Measurements from ENCODE around the gene CALCR.
"Not testable (repeated sequence)": the region's sequence is repeated elsewhere in the genome, so short reads cannot be mapped to it uniquely, and the experiment has no call there.

The CALCR gene

DNA sequence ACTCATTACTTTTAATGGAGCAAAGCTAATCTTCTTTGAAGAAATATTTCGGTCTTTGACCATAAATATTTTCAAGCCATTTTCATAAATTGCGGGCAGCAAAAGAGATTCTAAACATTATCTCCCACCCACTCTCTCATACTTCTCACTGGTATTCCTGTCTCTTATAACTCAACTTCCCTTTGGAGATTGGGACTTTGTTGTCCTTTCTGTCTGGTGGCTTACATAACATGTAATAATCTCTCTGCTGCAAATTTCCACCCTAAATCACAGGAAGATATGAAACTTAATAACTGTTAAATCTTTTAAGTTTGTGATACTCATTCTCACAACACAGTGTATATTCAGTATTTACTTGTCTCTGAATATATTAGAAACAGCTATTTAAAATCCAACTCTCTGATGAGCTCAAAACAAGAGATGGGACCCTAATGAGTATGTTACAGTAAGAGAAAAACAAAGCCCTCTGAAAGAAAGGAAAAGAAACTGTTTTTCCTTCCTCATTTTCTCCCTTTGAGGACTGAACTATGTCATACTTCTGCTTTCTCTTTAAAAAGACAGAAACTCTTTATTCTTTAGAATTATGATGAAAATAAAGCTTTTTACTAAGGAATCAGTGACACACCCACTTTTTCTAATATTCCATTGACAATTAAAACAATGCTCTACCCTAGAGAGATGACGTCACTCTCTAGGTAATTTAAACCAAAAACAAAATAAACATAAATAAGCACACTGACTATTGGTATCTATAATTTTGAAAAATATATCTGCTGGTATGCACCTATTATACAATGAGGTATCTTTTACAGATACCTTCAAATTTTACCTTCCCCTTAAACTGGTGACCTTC lies 14.7 kb downstream of the CALCR start:
- peak; percentile 49 for DNase-seq (ENCODE audit: low spot score)

DNA sequence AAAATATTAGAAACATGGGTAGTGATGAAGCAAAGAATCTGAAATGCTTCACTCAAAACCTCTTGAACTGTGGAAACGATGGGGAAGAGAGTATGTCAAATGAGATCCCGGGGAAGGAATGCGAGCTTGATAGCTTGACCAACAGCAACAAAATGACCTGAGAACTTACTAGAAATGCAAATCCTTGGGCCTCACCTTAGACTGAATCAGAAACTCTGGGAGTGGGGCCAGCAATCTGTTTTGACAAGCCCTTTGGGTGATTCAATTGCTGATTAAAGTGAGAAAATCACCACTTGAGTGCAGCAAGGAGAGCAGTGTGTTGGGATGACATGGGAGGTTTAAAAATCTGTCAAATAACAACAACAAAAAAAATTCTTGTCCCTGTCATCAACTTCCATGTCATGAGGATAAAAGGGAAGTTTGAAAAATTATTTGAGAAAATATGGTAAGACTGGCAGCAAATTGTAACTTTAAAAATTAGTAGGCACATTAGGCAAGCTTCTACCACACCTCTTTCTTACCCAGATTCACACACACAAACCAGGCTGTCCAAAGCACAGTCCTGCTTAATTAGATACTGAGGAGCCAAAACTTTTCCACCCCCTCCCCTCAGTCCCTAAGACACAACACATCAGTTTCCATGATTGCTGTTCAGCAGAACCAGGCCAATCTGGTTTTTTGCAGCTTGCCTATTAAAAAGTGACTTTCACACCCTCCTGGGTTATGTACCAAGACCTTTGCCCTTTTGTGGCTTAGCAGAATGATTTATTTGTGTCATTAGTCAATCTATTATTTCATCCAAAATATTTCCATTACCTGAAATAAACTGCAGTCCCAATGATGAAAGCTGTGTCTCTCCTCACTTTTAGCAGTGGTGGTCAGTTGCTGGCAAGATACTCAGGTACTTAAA lies 15.6 kb downstream of the CALCR start:
- no peak for DNase-seq (ENCODE audit: low spot score)

DNA sequence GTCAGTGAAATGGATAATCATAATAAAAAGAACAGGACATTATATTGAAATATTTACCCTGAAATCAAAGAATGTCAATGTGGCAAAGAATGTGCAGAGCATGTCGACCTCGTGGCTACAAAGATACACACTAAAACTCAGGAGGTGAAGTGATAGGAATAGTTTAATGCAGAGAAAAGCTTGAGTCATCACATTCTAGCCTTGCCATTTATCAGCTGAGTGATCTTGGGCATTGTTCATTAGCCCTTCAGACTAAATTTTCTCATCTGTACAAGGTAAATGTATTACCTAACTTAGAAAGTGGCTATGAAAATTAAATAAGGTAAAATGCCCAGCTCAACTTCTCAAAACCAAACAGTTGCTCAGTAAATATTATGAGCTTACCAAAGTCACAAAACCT lies 22.6 kb downstream of the CALCR start:
- DNase-seq (ENCODE audit: low spot score) = no peak

DNA sequence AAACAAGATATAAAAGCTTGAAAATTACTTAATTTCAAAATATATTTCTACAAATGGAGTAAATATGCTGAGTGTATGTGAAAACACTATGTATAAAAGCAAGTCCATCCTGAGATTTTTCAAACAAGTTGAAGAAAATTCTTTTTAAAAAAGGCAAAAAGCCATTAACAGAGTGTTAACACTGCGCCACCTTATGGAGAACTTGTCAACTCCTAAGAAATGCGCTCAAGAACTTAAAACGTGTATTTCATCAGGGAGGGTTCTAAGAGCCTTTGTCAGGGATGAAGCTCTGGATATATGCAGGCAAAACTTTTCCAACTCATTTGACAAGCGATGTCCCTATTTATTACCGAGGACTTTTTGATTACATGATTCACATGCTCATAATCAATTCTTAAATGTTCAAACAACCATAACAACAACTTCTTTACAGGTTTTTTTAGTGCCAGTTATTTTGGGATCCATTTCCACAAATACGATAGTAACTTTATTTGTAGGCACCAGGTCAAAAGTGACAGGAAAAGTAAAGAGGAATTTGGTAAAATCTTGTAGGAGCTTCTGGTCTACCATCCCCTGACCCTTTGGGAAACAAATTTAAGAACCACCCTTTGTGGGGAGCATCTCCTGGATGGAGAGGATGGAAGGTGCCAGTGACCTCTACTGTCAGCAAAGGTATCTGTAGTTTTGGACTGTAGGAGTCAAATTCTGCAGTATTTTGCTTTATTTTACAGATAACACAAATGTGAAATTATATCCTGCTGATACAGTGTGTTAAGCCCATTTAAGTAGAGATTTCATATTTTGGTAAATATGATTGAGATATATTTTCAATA lies 23.2 kb downstream of the CALCR start:
- peak; percentile 78 for DNase-seq (ENCODE audit: low spot score)

DNA sequence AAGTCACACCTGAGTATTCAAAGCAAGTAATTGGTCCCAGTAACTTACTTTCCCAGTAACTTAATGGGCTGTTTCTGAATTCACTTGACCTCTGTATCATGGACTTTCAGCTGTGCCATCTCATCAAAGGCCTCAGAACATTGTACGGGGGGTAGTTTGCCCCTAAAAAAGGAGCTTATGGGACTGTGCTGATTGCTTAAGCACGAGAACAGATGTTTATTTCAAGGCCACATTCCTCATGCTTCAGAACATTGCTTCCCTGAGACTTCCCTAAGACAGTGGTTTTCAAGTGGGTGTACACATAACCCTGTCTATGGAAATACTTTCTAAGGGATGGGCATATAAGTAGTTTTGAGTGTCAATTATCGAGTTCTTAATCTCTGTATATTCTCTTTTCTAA lies 26.8 kb downstream of the CALCR start:
- no peak for DNase-seq (ENCODE audit: low spot score)

DNA sequence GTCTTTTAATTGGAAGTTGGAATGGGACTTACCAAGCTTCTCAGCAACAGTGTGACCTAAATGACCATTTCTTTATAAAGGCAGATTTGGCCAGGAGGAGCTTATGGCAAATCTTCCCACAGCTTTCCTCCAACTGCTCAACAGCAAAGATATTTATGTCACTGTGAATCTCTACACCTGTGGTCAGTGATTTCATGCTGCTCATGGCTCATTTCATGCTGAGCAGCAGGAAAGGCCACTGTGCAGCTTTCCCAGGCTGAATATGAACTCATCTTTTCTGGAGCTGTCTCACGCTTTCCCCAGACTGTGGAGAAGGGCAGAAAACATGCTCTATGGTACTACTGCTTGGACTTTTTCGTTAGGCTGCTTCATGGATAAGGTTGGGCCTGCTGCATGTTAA lies 29.8 kb downstream of the CALCR start:
- no peak for DNase-seq (ENCODE audit: low spot score)

DNA sequence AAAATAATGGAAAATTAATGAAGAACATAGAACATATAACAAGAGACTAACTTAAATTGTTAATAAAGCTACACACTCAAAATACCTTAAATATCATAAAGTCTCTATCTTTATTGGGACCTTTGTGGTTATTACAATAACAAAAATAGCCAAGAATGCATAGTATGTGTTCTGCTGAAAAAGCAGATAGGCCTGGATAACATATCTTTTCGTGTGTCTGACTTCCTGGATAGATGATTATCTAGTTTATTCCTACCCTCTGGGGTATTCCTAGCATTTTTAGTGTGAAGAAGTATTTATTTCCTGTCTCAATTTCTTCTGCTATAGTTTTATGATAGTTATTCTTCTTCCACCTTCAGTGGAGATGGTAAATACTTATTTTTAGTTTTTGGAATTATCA lies 36.5 kb downstream of the CALCR start:
- no peak for DNase-seq (ENCODE audit: low spot score)

DNA sequence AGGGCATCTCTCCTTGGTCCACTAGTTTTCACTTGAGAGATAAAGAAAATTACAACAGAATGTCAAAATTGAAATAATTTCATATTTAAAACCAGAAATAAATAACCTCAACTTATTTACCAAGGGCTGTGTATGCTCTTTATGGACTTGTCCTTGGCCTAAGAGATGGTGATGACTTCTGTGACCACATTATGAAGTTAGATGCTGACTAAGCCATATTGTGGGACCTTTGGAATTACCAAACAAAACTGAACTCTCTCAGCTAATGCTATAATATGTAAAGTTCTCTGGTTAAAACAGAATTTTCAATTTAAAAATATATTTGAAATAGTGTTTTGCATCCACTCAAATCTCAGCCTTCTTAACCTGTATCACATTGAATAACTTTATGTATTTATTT lies 38.9 kb downstream of the CALCR start:
- DNase-seq (ENCODE audit: low spot score) = no peak

DNA sequence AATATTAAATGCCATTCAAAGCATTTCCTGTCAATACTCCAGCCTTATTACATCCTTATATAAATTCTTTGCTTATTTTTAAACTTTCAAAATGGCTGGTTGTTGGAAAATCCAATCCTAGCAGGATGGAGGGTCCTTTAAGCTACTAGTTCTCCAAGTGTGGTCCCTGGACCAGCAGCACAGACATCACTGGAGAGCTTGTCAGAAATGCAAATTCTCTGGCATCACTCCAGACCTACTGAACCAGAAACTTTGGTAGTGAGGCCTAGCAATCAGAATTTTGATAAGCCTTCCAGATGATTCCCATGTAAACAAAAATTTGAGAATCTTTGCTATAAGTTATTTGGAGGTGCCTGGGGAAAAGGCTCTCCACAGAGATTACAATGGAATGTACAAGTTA lies 43.8 kb downstream of the CALCR start:
- peak; percentile 31 for DNase-seq (ENCODE audit: low spot score)

DNA sequence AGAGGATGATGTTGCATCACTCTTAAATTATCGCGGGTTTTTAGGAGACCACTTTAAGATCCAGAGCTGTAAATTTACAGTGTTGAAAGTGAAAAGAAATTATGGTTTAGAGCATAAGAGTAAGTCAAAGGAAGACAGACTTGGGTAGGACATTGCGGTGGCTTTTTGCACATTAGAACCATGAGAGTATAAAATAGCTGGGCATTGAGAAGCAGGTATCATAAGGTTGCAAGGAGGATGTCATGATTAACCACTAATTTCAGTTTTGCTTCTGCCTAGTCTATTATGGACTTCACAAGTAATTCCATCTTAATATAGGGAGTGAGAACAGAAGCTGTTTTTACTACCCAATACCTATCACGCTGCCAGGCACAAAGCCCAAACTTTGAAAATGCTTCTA lies 57.7 kb downstream of the CALCR start:
- DNase-seq (ENCODE audit: low spot score) = no peak

DNA sequence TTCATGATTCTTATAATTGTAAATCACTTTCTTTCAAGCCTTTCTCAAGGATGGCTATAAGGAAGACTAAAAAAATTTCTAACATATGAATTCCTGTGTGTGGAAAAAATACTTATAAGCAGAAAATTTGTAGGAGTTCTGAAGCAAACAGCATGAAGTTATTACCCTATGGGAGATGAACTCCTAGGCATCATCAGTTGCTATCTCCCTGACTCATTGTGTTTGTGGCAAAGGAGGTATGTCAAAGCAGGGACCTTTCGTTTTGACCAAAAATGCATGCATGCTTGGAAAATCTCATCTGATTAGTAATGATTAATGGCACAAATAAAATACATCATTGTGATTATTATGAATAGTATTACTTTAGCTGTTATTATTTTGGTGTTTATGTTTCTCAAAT lies 59.4 kb downstream of the CALCR start:
- DNase-seq (ENCODE audit: low spot score) = peak; percentile 9

DNA sequence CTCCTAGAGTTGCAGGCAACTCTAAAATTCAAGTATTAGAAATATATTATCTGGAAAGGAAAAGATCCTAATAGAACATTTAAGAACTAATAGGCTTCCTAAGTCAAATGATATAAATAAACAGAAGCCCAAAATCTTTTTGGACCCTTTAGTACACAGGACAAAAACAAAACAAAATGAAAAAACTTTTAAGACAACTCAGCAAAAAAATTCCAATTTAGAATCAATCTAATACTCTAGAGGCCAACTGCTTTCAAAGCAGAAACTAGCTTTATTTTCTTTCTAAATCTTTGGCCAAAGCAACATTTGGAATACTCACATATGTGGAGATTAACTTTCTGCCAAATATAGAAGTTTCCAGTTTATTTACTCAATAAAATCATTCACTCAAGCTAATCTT lies 65.2 kb downstream of the CALCR start:
- no peak for DNase-seq (ENCODE audit: low spot score)

DNA sequence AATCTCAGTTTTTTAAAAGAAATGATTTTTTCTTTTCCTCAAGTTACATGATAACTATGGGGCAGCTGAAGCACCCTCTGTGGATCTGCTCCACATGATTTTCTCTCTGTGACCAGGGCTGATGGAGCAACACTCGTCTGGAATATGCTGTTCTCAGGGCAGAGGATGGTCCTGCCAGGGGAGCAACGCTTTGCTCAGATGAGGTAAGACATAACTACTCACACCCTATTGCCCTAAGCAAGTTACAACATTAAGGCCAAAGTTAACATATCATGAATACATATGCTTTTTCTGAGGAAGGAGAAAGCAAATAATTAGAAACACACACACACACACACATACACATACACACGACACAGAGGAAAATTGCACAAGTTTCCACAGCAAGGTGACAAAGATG lies 71.4 kb downstream of the CALCR start:
- no peak for DNase-seq (ENCODE audit: low spot score)

DNA sequence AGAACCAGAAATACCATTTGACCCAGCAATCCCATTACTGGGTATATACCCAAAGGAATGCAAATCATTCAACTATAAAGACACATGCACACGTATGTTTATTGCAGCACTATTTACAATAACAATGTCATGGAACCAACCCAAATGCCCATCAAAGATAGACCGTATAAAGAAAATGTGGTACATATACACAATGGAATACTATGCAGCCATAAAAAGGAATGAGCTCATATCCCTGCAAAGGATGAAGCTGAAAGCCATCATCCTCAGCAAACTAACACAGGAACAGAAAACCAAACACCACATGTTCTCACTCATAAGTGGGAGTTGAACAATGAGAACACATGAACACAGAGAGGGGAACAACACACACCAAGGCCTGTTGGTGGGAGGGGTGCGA lies 82.7 kb downstream of the CALCR start:
- DNase-seq (ENCODE audit: low spot score) = not testable (repeated sequence)

DNA sequence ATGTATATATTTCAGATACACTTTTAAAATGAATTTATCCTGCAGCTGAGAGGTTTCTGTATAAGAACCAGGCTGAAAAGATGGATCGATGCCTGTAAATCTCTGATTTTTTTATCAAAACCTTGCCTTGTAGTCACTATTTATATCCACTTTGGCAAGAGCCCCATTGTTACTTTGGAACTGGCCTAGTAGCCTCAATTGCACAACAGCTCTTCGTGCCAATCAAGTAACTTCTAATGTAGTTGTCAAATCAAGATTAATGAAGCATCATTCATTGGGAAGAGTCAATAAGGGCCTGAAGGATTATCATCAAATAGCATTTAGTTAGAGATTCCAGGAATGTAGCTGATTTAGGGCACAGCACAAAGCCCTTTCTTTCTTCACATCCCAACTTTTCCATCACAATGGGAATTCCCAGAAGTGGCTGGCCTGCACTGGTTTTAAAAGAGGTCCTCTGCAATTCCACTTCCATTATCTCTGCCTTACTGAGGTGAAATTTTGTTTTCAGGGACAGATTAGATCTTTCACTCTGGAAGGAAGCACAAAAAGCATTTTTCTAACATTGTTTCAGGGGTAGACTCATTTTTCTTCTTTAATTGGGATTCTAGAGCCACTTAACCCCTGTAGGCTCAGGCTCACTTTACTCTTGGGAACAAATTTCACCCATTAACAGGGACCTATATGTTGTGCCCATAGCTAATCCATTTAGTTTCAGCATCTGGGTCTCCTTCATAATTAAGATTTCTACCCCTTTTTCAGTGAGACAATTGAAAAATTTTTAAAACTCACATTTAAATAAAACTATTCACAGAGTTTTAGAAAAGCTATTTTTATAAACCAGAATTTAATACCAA lies 97.8 kb downstream of the CALCR start:
- DNase-seq (ENCODE audit: low spot score) = no peak

DNA sequence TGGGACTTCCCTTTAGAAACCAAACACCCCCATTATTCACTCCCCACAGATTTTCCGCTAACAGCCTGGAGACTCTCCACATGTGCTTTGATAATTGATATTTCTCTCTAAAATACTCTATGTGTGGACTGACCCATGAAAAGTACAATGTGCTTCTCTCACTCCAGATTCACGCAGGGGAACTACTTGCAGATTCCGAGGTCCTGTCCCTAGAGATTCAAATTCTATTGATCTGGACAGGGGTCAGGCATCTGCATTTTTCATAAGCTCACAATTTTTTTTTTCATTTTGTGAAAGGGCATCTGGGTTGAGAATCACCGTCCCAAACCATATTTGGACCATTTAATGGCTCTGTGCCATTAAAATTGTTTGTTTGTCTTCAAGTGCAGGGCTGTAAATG lies 98.7 kb downstream of the CALCR start:
- DNase-seq (ENCODE audit: low spot score) = no peak

DNA sequence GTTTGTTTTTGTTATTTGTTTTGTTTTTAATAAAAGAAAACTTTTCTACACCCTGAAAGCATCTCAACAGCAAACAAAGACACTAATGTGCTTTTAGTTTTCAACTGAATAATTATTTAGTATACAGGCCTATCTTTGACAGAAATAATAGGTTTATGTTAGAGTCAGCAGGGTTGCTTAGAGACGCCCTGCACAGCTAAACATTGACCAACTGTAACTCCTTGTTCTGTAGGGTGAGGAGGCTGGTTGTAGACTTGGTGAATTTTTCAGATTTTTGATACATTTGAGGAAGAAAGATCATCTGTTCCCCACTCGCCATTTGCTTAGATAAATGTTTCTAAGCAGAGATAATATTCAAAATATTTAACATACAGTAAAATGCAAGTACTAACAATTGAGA lies 103.1 kb downstream of the CALCR start:
- DNase-seq (ENCODE audit: low spot score) = no peak

DNA sequence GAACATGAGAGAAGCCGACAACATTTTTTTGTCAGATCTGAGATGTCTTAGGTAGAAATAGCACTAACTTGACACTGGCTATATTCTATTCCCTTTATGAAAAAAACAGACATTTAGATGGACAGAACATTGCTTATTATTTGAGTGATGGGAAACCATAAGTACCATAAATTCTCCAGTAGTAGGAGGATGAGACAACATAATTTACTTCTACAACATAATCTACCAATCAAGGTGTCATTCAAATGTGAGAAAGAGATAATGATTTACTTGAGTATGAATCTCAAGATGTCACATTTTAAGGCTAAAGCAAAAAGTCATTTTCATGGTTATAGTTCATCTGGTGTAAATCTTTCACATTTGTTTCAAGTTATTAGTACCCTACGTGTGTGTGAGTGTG lies 110.8 kb downstream of the CALCR start:
- no peak for DNase-seq (ENCODE audit: low spot score)

DNA sequence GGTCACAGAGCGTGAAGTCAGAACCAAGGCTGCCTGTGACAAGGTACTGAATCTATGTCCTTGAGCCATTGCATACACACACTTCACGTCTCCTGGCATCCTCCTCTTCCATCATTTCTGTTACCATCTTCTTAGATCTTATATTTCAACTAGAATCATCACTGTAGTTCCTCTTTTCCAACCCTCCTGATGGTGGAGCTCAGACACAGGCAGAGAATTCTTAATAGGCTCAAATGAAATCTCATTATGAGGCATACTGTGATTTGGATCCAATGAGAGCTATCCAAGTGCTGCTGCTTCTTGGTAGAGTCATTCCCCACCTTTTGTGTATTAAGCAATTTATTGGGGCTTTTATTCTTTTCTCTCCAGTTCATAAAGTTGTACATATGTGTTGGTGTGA lies 113.2 kb downstream of the CALCR start:
- DNase-seq (ENCODE audit: low spot score) = peak; percentile 41

DNA sequence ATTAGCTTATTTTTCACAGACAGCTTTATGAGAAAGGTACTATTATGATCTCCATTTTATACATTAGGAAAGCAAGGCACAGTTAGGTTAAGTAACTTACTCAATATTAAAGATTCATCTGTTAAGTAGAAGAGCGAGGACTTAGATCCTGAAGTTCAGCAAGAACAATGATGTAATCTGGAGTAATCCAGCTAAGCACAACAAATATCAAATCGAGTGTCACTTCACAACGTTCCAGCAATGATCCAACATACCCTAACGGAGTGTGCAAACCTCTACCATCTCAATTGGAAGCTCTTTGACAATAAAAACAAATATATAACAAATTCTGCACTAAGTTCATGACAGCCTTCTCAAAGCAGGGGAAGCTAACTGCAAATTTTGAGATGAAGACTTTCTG lies 121.3 kb downstream of the CALCR start:
- no peak for DNase-seq (ENCODE audit: low spot score)

DNA sequence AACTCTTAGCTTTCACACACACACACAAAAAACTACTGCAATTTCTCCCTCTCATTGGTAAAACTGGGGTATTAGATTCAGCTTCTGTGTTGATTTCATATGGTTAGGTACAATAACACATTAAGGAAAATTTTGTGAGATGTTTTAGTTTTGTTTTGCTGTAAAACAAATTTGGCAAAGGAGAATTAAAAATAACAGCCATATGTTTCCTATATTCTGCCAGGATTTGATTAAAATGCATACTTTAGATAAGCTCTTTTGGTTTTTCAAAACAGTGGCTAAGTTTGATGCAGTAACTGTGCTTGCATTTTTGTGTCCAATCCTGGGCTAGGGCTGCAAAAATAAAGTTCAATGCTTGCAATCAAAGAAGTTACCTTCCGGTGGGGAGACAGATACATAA lies 126.3 kb downstream of the CALCR start:
- no peak for DNase-seq (ENCODE audit: low spot score)
